Activated CD8-positive, alpha-beta T cell treated with anti-CD3 and anti-CD28 coated beads for 36 hours (primary cell): ENCODE data around the gene CBX2. TPM values are rescaled to one million over a fixed set of nuclear protein-coding genes. Genes with fewer than 3 reads are reported as not detected.
A peak's percentile ranks its signal among the peaks of the same experiment; 100 is the strongest.

Source experiments
- ATAC-seq: fragments of 200-7000 bp; cut with Tn5 transposase; one replicate; pipeline ENCODE4 v1.10.0; 2021; ENCODE audit warnings: mild to moderate bottlenecking, moderate library complexity
- CTCF ChIA-PET: fragments of 350-600 bp; sonication (Branson Sonifier 250); formaldehyde crosslinking; loops from one replicate; lab custom pipeline; 2021; ENCODE audit warnings: antibody characterized with exemption; lab: Charles Lee
- POLR2A ChIA-PET: fragments of 350-600 bp; sonication (Branson Sonifier 250); formaldehyde crosslinking; loops from one replicate; lab custom pipeline; 2021; ENCODE audit warnings: antibody characterized with exemption; lab: Charles Lee
- DNase-seq: peaks from one replicate; pipeline ENCODE4 v3.0.0-alpha.2; 2020
- H3K27ac Mint-ChIP-seq: one replicate; pipeline ENCODE4 v1.8.0; 2021; ENCODE audit warnings: mild to moderate bottlenecking, mixed read lengths
- H3K27me3 Mint-ChIP-seq: one replicate; pipeline ENCODE4 v1.8.0; 2021; ENCODE audit warnings: mixed read lengths
- H3K36me3 Mint-ChIP-seq: one replicate; pipeline ENCODE4 v1.8.0; 2021; ENCODE audit warnings: low read depth, mixed read lengths
- H3K4me1 Mint-ChIP-seq: one replicate; pipeline ENCODE4 v1.8.0; 2021; ENCODE audit warnings: low read depth, mixed read lengths
- H3K4me3 Mint-ChIP-seq: one replicate; pipeline ENCODE4 v1.8.0; 2021; ENCODE audit warnings: mild to moderate bottlenecking, moderate library complexity, mixed read lengths
- H3K9me3 Mint-ChIP-seq: one replicate; pipeline ENCODE4 v1.8.0; 2021; ENCODE audit warnings: mixed read lengths
- CTCF ChIP-seq: fragments of 200-600 bp; IDR thresholded peaks from one replicate; pipeline ENCODE4 v1.8.0; 2022; ENCODE audit warnings: antibody characterized with exemption, mild to moderate bottlenecking
- intact Hi-C: fragments of 100-400 bp; cut with micrococcal nuclease; formaldehyde crosslinking; loops from one replicate; pipeline ENCODE4 v1.10.0; 2022
- total RNA-seq, 2 experiments: library from RNA; stranded (reverse); gene quantifications; one replicate each; pipeline ENCODE4 v1.2.3, GENCODE V29; 2021

CBX2 gene
- total RNA-seq, 2 experiments from 2014 or later: 8.0 to 9.7 TPM

GRCh38 chr17:79831265-79832217 is 53.6 kb downstream of the CBX2 start:
- H3K4me1 Mint-ChIP-seq: peaks cover 18% of the 10 kb centered on the region
- H3K9me3 Mint-ChIP-seq: no peaks in the 10 kb centered on the region
- intact Hi-C loops: no loop called here
- H3K4me3 Mint-ChIP-seq: no peak overlapping the region
- ATAC-seq (no peak), DNase-seq (no peak)
- H3K36me3 Mint-ChIP-seq: peaks cover 12% of the 10 kb centered on the region
- H3K27me3 Mint-ChIP-seq: peaks cover 3% of the 10 kb centered on the region
- no peak overlapping the region for H3K27ac Mint-ChIP-seq
- ChIA-PET POLR2A (interaction anchor here (0.6 to 1.3 kb wide), 3 partner anchors 18 to 1144 kb away, joined by 3 read pairs; no protein-coding TSS in a partner anchor), CTCF (interaction anchor here (0.9 to 1.4 kb wide), 2 partner anchors 9 to 11 kb away, joined by 3 read pairs; no protein-coding TSS in a partner anchor)
- no peak for TF ChIP-seq CTCF

- Mint-ChIP-seq H3K36me3 (peaks cover 15% of the 10 kb centered on the region), H3K27me3 (no peaks in the 10 kb centered on the region), H3K27ac (no peak overlapping the region), H3K9me3 (no peaks in the 10 kb centered on the region), H3K4me1 (peaks cover 24% of the 10 kb centered on the region), H3K4me3 (no peak overlapping the region)
- peak; percentile 4 for ATAC-seq
- TF ChIP-seq CTCF: no peak
- intact Hi-C loops: no loop called here
- DNase-seq: peak; percentile 33
- ChIA-PET POLR2A (interaction anchor here (0.6 to 1.2 kb wide), 3 partner anchors 18 to 1143 kb away, joined by 3 to 6 read pairs (median 3); no protein-coding TSS in a partner anchor), CTCF (interaction anchor here (0.8 to 1.6 kb wide), 4 partner anchors 10 to 91 kb away, joined by 3 to 4 read pairs (median 3); no protein-coding TSS in a partner anchor)
These were observed 54.5 kb downstream of the CBX2 start for GRCh38 chr17:79832218-79833109.

- intact Hi-C loops: no loop called here
- Mint-ChIP-seq H3K27ac (no peak overlapping the region), H3K4me3 (no peak overlapping the region), H3K36me3 (peaks cover 15% of the 10 kb centered on the region), H3K27me3 (no peaks in the 10 kb centered on the region), H3K4me1 (peaks cover 28% of the 10 kb centered on the region), H3K9me3 (no peaks in the 10 kb centered on the region)
- CTCF ChIA-PET: interaction anchor here (0.7 to 1.6 kb wide), 5 partner anchors 9 to 91 kb away, joined by 3 to 4 read pairs (median 3); no protein-coding TSS in a partner anchor
- DNase-seq (no peak), ATAC-seq (no peak)
- TF ChIP-seq CTCF: no peak
- POLR2A ChIA-PET: interaction anchor here (1.2 kb wide), 1 partner anchor 19 kb away, joined by 6 read pairs; no protein-coding TSS in a partner anchor
These were observed 55.1 kb downstream of the CBX2 start for GRCh38 chr17:79833110-79833450.

- Mint-ChIP-seq H3K36me3 (peaks cover 18% of the 10 kb centered on the region), H3K4me1 (peaks cover 28% of the 10 kb centered on the region), H3K9me3 (no peaks in the 10 kb centered on the region), H3K27me3 (no peaks in the 10 kb centered on the region), H3K27ac (no peak overlapping the region), H3K4me3 (no peak overlapping the region)
- POLR2A ChIA-PET: interaction anchor here (0.6 to 1.2 kb wide), 2 partner anchors 20 to 27 kb away, joined by 3 to 6 read pairs; no protein-coding TSS in a partner anchor
- intact Hi-C loops: no loop called here
- ATAC-seq (no peak), DNase-seq (no peak)
- TF ChIP-seq CTCF: no peak
- CTCF ChIA-PET: interaction anchor here (0.6 to 4.0 kb wide), 9 partner anchors 8 to 137 kb away, joined by 3 to 56 read pairs (median 4); no protein-coding TSS in a partner anchor
These were observed 56.0 kb downstream of the CBX2 start for GRCh38 chr17:79833744-79834564.
